MCF 10A (cell line): ENCODE results near the gene DHRS13. TPM values are rescaled to one million over a fixed set of nuclear protein-coding genes. Genes with fewer than 3 reads are reported as not detected.

ENCODE experiments used
- BruUV-seq: library from RNA; stranded (reverse); fragments of 400-500 nt; replicated peaks from 2 replicates; lab custom pipeline; 2021; lab: Mats Ljungman, UMichigan
- CTCF ChIA-PET: fragments of 300-600 bp; sonication (Branson Sonifier 250); formaldehyde crosslinking; extraction: SDS; loops from one replicate; lab custom pipeline; 2021; ENCODE audit warnings: antibody characterized with exemption, inconsistent platforms; lab: Yijun Ruan, JAX
- POLR2A ChIA-PET: fragments of 300-600, 350-650 bp; sonication (Branson Sonifier 250); formaldehyde crosslinking; extraction: SDS; loops from one replicate; lab custom pipeline; 2020; ENCODE audit warnings: antibody characterized with exemption, inconsistent platforms; lab: Yijun Ruan, JAX
- DNase-seq: peaks from one replicate; pipeline ENCODE4 v3.0.0-alpha.2; 2018; ENCODE audit not compliant: unreplicated experiment
- H3K27ac Mint-ChIP-seq: one replicate; pipeline ENCODE4 v1.8.0; 2022; ENCODE audit warnings: mild to moderate bottlenecking, low read depth, mixed read lengths; ENCODE audit not compliant: unreplicated experiment
- H3K27me3 Mint-ChIP-seq: one replicate; pipeline ENCODE4 v1.8.0; 2022; ENCODE audit warnings: mixed read lengths; ENCODE audit not compliant: insufficient read depth, unreplicated experiment
- H3K36me3 Mint-ChIP-seq: one replicate; pipeline ENCODE4 v1.8.0; 2022; ENCODE audit warnings: mild to moderate bottlenecking, moderate library complexity, mixed read lengths; ENCODE audit not compliant: insufficient read depth, unreplicated experiment
- H3K4me1 Mint-ChIP-seq: one replicate; pipeline ENCODE4 v1.8.0; 2022; ENCODE audit warnings: mixed read lengths; ENCODE audit not compliant: insufficient read depth, unreplicated experiment
- H3K4me3 Mint-ChIP-seq: one replicate; pipeline ENCODE4 v1.8.0; 2022; ENCODE audit warnings: mild to moderate bottlenecking, moderate library complexity, mixed read lengths; ENCODE audit not compliant: unreplicated experiment
- H3K9me3 Mint-ChIP-seq: one replicate; pipeline ENCODE4 v1.8.0; 2022; ENCODE audit warnings: mixed read lengths; ENCODE audit not compliant: unreplicated experiment
- CTCF ChIP-seq: fragments of 200-600 bp; IDR thresholded peaks from one replicate; pipeline ENCODE4 v1.8.0; 2022; ENCODE audit warnings: antibody characterized with exemption, mild to moderate bottlenecking; ENCODE audit not compliant: unreplicated experiment
- intact Hi-C: fragments of 100-400 bp; cut with micrococcal nuclease; formaldehyde crosslinking; loops from 2 replicates; pipeline ENCODE4 v1.14.1; 2022
- total RNA-seq: library from RNA; stranded (reverse); gene quantifications from 2 replicates; pipeline ENCODE4 v1.2.3, GENCODE V29; 2022

The DHRS13 gene
- total RNA-seq, 1 experiment from 2014 or later, result 9.5 TPM

- BruUV-seq, result no TSS peak
- CTCF ChIA-PET, result interaction anchor here (0.8 to 1.7 kb wide), 3 partner anchors 14 to 199 kb away, joined by 3 to 7 read pairs (median 5); no protein-coding TSS in a partner anchor
- H3K9me3 Mint-ChIP-seq, result no peaks in the 10 kb centered on the region
These were observed 48.0 kb upstream of the DHRS13 start for GRCh38 chr17:28950752-28951427.

GRCh38 chr17:28950017-28950751, 47.3 kb upstream of the DHRS13 start:
- TF ChIP-seq CTCF, result no peak
- Mint-ChIP-seq H3K27me3 (no peaks in the 10 kb centered on the region), H3K4me1 (peaks cover 6% of the 10 kb centered on the region), H3K9me3 (no peaks in the 10 kb centered on the region), H3K4me3 (no peak overlapping the region), H3K36me3 (peaks cover 39% of the 10 kb centered on the region), H3K27ac (peak overlapping the region; percentile 85)
- POLR2A ChIA-PET, result interaction anchor here (0.6 to 10.7 kb wide), 26 partner anchors 15 to 379 kb away, joined by 3 to 342 read pairs (median 9); partner anchors contain the start of genes DHRS13, FAM222B, FLOT2 and MYO18A
- CTCF ChIA-PET, result interaction anchor here (0.7 to 1.7 kb wide), 4 partner anchors 13 to 262 kb away, joined by 5 to 7 read pairs (median 6); no protein-coding TSS in a partner anchor
- intact Hi-C loops, result loop anchor here (2.0 kb wide), 1 partner anchor 47 kb away; the partner anchor contains the start of gene DHRS13
- peak; percentile 24 for DNase-seq
- BruUV-seq, result no TSS peak

More at GRCh38 chr17:28950752-28951427, 48.0 kb upstream of the DHRS13 start:
- POLR2A ChIA-PET, result interaction anchor here (0.6 to 10.7 kb wide), 33 partner anchors 8 to 1660 kb away, joined by 3 to 342 read pairs (median 7); partner anchors contain the start of genes BLTP2, DHRS13, FAM222B and FLOT2
- H3K27ac Mint-ChIP-seq, result peak overlapping the region; percentile 85
- TF ChIP-seq CTCF, result no peak
- DNase-seq, result peak; percentile 20
- no peak overlapping the region for H3K4me3 Mint-ChIP-seq
- H3K36me3 Mint-ChIP-seq, result peaks cover 34% of the 10 kb centered on the region
- intact Hi-C loops, result loop anchor here (2.0 kb wide), 1 partner anchor 48 kb away; the partner anchor contains the start of gene DHRS13
- no peaks in the 10 kb centered on the region for H3K27me3 Mint-ChIP-seq
- peaks cover 6% of the 10 kb centered on the region for H3K4me1 Mint-ChIP-seq

- H3K27ac Mint-ChIP-seq, result peak overlapping the region; percentile 85
- no peak overlapping the region for H3K4me3 Mint-ChIP-seq
- peaks cover 6% of the 10 kb centered on the region for H3K4me1 Mint-ChIP-seq
- no peaks in the 10 kb centered on the region for H3K9me3 Mint-ChIP-seq
- intact Hi-C loops, result loop anchor here (2.0 to 10.0 kb wide), 3 partner anchors 47 to 137 kb away; partner anchors contain the start of genes DHRS13 and ERAL1
- no TSS peak for BruUV-seq
- ChIA-PET CTCF (interaction anchor here (0.5 to 3.5 kb wide), 8 partner anchors 12 to 262 kb away, joined by 3 to 16 read pairs (median 4); partner anchors contain the start of gene NEK8), POLR2A (interaction anchor here (0.6 to 10.7 kb wide), 32 partner anchors 9 to 671 kb away, joined by 3 to 342 read pairs (median 7); partner anchors contain the start of genes DHRS13, FAM222B, FLOT2 and MYO18A)
- peaks cover 46% of the 10 kb centered on the region for H3K36me3 Mint-ChIP-seq
- TF ChIP-seq CTCF, result no peak
- DNase-seq, result peak; percentile 83
- no peaks in the 10 kb centered on the region for H3K27me3 Mint-ChIP-seq
These were observed 46.5 kb upstream of the DHRS13 start for GRCh38 chr17:28949185-28950016.
